Testis (tissue), 2 donors: ENCODE results near the gene NR3C1.

Source experiments
- POLR2A ChIP-seq: fragments of 450-650 bp; IDR thresholded peaks from one replicate; pipeline ENCODE4 v1.6.1; 2017; ENCODE audit warnings: antibody characterized with exemption, mild to moderate bottlenecking, moderate library complexity
- TF ChIP-seq, protein P1 (sequence below), 3 experiments: fragments of 450-650 bp in 2 of 3; fragments of 200-600 bp in 1 of 3; sonication (generic) in 1 of 3; IDR thresholded peaks; one replicate each; pipeline ENCODE4 v1.5.1; 2016 to 2019; ENCODE audit warnings: antibody characterized with exemption in 3 of 3, mild to moderate bottlenecking in 2 of 3, moderate library complexity in 1 of 3

DNA sequence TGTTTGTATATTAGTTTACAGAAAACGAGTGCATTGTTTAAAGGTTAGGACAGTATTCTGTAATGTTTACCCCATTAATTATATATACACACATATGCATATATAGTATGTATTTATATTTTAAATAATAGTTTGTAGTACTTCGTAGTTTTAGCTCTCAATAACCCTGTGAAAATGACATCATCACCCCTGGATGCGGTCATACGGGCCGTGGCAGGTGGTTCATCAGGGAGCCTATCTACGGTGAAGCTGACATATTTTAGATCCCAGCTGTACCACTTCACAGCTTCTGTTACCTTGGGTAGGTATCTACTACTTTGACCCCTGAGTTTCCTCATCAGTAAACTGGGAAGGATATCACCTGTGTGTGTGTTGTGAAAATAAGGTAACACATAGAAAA is 87.1 kb downstream of the NR3C1 start:
- TF ChIP-seq, protein P1, sequence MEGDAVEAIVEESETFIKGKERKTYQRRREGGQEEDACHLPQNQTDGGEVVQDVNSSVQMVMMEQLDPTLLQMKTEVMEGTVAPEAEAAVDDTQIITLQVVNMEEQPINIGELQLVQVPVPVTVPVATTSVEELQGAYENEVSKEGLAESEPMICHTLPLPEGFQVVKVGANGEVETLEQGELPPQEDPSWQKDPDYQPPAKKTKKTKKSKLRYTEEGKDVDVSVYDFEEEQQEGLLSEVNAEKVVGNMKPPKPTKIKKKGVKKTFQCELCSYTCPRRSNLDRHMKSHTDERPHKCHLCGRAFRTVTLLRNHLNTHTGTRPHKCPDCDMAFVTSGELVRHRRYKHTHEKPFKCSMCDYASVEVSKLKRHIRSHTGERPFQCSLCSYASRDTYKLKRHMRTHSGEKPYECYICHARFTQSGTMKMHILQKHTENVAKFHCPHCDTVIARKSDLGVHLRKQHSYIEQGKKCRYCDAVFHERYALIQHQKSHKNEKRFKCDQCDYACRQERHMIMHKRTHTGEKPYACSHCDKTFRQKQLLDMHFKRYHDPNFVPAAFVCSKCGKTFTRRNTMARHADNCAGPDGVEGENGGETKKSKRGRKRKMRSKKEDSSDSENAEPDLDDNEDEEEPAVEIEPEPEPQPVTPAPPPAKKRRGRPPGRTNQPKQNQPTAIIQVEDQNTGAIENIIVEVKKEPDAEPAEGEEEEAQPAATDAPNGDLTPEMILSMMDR (IDR thresholded peaks at IDR 0.05), result no peak
- no peak for TF ChIP-seq POLR2A
